Left ventricle myocardium superior (tissue), 1 donor: ENCODE measurements around the gene NRN1. TPM values are rescaled to one million over a fixed set of nuclear protein-coding genes. Genes with fewer than 3 reads are reported as not detected.
"Not testable (repeated sequence)": the region's sequence is repeated elsewhere in the genome, so short reads cannot be mapped to it uniquely, and the experiment has no call there.

Source experiments
- ATAC-seq: fragments of 200-7000 bp; cut with Tn5 transposase; one replicate; pipeline ENCODE4 v1.9.1; 2020; ENCODE audit warnings: mild to moderate bottlenecking, moderate library complexity
- DNase-seq: peaks from one replicate; pipeline ENCODE4 v3.0.0-alpha.2; 2020
- intact Hi-C: fragments of 100-400 bp; cut with micrococcal nuclease; formaldehyde crosslinking; loops from one replicate; pipeline ENCODE4 v1.11.0; 2022
- long read RNA-seq: library from polyadenylated mRNA; unstranded; transcript quantifications from one replicate; pipeline ENCODE4 v2.0.0, GENCODE V29; 2021
- total RNA-seq: library from RNA; stranded (reverse); fragmentation: NEBNext Ultra II Directional; extraction: Animal tissue kit (Norgen Biotek cat#: 25700); gene quantifications from one replicate; pipeline ENCODE4 v1.2.1, GENCODE V29; 2021
- donor health status: DM: no; HTN: yes; CAD: no; lungs with severe emphysema.

The NRN1 gene, protein sequence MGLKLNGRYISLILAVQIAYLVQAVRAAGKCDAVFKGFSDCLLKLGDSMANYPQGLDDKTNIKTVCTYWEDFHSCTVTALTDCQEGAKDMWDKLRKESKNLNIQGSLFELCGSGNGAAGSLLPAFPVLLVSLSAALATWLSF
- 13.7 TPM for total RNA-seq
- long read RNA-seq, transcript NRN1-201 (3 exons, 1,624 nt), result major isoform, 15 of 25 reads
- long read RNA-seq, partial matches to known transcripts, result 4 of 25 reads
- long read RNA-seq, other reads (novel, unspliced or antisense), result 6 of 25 reads

DNA sequence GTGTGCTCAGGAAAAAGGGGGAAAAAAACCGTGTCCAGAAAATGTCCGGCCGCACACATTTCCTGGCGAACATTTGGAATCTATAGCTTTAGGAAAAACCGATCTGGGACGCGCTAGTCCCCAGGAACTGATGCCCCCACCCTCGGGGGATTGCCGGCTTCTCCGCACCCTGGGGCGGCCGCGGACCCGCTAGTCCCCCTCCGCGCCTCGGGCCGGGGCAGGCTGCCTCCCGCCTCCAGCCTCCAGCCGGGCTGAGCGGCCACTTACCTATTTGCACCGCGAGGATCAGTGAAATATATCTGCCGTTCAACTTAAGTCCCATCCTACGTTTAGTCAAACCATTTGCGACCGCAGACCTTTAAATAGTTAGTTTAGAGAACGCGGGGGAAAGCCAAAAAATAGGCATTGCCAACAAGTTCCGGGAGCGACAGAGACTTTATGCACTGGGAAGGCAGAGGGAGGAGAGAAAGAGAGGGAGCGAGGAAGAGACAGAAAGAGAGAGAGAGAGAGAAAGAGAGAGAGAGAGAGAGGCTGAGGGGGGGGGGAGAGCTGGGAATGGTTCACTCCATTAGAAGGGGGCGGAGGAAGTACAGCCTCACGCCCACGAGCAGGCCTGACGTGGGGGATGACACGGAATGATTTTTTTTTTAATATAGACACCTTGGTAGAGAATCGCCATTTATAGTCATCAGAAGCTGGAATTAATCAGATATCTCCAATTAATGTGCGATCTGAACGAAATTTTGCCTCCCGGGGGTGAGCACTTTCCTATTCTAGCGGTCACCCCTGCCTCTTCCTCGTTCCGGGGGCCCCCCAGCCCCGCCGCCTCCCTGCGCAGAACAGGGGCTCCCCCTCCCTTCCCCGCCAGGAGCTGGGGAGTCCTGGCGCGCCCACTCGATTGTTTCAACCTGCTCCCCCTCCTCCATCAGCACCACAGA is at the start of gene NRN1:
Gene NRN1, minus strand, starts transcription at position 498 of the 938 bp plus-strand sequence. Its CDS starts 176 bp downstream, at position 322.
- no peak for DNase-seq
- ATAC-seq, result no peak
- intact Hi-C loops, result no loop called here

DNA sequence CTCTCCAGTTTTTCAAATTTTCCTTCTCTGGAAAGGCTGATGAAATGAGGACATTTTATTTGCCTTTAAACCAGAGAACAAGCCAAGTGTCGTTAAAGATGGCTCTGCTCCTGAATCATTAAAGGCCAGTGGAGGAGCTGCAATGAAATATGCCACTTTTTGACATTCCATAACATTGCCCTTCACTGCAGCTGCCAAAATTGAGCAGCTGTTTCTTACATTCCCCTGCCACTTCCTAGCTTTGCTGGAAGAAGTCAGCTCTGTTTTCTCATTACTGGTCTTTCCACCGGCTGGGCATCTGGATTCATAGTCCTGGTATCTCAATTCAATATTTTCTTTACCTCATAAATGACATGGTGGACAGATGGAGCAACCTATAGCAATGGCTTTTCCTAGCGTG is 45.5 kb upstream of the NRN1 start:
- no peak for DNase-seq
- ATAC-seq, result no peak
- intact Hi-C loops, result loop anchor here (10.0 kb wide), 1 partner anchor 263 kb away; no protein-coding TSS in a partner anchor

DNA sequence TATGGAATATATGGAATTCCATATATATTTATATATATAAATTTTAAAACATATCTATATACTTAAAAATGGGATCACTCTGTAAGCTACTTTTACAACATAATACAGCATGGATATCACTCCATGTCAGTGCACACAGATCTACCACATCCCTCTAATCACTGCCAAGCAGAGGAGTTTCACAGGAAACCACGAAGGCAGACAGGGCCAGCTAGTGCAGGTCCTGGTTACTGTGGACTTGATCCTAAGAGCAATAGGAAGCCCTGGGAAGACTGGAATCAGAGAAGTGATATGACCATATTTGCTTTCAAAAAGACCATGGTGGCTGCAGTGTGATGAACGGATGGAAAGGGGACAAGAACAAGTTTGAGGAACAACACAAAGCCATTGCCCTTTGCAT is 40.0 kb upstream of the NRN1 start:
- DNase-seq (no peak), ATAC-seq (no peak)
- intact Hi-C loops, result no loop called here

DNA sequence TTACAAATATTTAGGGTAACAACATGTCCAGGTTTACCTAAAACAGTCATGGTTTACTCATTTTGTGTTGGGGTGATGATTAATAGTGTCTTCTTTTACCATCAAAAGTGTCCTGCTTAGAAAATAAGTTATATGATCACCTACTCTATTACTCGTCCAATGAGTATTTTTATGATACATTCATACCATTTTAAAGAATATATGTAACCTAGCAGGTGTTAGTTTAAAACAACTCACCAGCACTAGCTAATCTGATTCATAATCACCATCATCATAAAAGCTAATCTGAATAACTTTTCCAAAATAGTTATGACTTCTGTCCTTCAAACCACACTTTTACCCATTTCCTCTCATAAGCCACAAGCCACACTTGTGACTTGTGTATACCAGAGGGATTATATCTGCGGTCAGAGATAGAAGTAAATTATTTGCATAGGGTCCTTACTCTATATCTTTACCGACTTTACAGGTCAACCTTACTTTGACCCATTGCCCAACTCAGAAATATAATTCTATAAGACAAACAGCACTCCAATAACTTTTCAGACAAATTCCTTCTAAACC is 33.3 kb upstream of the NRN1 start:
- DNase-seq (no peak), ATAC-seq (no peak)
- intact Hi-C loops, result no loop called here

DNA sequence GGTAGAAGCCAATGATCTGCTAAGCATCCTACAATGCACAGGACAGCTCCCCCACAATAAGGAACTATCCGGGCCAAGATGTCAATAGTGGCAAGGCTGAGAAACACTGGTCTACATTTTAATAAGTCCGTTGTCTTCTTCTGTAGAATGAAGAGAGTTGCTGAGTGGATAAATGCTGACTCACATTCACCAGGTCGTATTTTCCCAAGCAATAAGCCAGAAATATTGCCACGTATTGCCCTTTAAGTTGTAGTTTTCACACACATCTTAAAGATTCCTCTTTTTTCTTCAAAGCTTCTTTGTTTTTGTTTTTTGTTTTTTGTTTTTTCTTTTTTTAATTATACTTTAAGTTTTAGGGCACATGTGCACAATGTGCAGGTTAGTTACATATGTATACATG is 30.5 kb upstream of the NRN1 start:
- ATAC-seq, result no peak
- no peak for DNase-seq
- intact Hi-C loops, result no loop called here

DNA sequence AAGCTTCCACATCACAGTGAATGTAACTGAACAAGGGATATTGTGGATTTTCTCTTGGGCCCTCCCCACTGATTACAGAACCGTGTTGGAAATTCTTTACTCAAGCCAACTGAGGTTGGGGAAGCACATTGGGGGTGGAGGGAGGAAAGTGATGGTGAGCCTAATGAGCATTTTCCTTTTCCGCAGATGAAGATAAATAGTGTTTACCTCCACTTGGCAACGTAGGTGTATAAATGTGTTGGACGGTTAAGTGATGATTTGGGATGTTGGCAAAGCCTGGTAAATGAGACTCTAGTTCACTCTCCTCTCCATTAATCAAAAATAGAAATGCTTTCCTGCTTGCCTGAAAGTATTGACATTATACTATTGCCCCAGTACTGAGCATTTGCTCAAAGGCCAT is 27.1 kb upstream of the NRN1 start:
- no peak for ATAC-seq
- no peak for DNase-seq
- intact Hi-C loops, result no loop called here

DNA sequence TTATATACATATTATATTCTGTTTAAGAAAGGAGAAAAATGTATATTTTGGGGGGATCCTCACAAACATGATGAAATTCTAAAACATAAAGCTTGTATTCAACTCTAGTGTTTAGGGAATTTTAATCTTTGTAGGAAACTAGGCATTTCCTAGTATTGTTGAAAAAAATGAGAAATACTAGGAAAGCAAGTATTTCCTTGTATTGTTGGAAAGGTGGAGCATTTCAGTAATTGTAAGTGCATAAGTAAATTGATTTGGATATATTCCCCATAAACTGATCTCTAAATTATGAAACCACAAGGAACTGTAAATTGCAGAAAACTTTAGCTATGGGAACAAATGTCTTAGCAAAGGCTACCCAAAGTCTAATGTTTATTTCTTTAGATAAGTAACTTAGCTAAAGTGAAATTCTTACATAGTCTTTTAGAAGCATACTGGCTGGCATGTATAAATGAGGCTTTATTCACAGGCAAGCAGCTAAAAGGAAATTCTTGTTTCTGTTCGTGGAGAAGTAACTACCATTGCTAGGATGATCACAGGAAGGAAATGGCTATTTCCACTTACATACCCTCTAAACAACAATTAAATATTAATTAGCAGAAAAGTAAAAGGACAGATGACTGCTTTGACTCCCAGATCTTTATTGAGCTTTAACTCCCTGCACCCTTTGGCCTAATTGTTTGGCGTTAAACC is 19.9 kb upstream of the NRN1 start:
- no peak for DNase-seq
- intact Hi-C loops, result no loop called here
- no peak for ATAC-seq

DNA sequence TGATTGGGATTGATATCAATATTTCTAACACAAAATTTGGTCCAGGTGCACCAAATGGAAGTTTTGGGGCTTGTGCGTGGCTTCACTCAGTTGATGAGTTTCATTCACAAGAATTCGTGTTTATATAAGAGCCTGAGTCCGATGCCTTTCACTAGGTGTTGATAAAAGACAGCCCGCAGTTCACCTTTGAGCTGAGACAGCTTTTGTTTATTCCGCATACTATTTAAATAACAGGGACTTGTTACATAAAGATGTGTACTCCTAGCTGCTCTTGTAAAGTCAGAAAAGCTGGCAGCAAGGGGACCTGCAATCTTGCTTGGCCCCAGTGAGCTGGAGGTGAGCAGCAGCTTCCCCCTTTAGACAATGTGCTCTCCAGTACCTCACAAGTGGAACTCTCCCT is 19.0 kb upstream of the NRN1 start:
- no peak for ATAC-seq
- DNase-seq, result no peak
- intact Hi-C loops, result no loop called here

DNA sequence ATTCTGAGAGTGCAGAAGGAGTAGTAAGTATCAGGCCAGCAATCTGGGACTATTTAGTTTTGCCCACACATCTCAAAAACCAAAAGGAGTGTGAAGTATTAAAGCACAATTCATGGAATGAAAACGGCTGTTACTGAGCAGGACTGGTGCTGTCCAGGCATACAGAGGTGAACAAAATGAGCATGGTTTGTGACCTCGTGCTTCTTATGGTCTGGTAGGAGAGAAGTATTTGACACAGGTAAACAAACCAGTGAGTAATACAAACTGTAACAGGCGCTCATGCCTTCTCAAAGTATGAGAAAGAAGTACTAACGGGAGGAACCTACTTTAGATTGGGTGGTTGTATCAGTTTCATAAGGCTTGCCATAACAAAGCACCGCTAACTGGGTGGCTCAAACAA is 17.5 kb upstream of the NRN1 start:
- intact Hi-C loops, result no loop called here
- DNase-seq (no peak), ATAC-seq (no peak)

DNA sequence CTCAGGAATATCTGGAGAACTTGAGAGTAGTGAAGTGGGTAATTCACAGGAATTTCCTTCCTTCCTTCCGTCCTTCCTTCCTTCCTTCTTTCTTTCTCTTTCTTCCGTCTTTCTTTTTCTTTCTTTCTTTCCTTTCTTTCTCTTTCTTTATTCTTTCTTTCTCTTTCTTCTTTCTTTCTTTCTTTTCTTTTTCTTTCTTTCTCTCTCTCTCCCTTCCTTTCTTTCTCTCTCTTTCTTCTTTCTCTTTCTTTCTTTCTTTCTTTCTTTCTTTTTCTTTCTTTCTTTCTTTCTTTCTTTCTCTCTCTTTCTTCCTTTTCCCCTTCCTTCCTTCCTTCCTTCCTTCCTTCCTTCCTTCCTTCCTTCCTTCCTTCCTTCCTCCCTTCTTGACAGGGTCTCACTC is 16.1 kb upstream of the NRN1 start:
- ATAC-seq, DNase-seq, intact Hi-C loops: not testable (repeated sequence)

DNA sequence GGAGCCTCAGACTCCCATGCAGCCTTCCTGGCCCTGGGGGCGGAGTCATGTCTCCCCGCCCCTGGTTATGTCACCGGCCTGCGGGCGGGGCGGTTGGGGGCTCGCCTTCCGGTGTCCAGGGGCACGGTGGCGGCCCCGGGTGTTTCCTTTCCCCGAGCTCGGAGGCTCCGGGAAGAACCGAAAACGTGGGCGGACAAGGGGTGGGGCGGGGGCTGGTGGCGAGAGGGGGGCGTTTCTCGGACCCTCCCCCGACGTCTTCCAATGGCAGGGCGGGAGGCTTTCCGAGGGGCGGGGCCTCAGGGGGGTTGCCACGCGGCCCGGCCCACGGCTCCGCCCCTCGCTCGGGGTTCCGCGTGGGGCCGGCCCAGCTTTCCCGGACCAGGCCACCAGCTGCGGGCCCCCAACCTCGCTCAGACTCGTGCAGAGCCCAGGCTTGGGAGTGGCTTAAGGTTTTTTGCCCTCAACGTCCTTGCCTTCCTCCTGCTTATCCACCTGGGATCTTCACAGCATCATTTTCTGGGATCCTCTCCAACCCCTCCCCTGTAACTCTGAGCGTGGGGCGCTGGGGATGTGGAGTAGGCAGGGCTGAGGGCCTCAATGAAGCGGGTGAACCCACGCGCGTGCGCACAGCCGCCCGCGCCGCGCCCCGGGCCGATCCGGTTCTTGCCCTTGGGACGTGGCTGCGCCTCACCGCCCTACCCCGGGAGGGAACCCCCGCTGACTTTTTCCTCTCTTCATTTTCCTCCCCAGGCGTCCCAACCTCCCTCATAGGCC is 2.1 kb upstream of the NRN1 start:
- DNase-seq, result peak; percentile 79
- ATAC-seq, result peak; percentile 85
- intact Hi-C loops, result no loop called here

DNA sequence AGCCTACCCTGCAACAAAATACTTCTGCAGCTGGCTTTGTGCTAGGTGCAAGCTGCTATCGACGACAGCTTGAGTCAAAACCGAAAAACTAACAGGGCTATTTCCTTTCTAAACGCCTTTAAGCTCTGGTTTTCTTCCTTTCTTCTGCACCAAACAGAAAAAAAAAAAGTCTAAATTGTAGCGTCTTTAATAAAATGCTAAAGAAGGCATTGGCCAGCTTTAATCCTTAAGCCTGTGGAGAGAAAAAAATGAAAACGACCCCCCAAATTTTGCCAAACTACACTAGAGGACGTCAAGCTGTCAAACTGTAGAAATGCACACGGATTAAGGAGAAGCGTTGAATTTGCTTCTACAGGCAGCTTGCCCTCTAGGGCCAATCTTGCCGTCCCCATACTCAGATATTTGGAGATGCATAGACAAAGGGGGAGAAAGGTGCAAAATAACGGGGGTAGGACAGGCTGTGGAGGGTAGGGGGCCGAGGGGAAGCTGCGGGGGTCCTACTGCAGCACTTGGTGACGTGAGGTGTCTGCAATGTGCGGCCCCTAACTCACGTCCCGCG is 1.4 kb upstream of the NRN1 start:
- intact Hi-C loops, result no loop called here
- no peak for ATAC-seq
- no peak for DNase-seq

DNA sequence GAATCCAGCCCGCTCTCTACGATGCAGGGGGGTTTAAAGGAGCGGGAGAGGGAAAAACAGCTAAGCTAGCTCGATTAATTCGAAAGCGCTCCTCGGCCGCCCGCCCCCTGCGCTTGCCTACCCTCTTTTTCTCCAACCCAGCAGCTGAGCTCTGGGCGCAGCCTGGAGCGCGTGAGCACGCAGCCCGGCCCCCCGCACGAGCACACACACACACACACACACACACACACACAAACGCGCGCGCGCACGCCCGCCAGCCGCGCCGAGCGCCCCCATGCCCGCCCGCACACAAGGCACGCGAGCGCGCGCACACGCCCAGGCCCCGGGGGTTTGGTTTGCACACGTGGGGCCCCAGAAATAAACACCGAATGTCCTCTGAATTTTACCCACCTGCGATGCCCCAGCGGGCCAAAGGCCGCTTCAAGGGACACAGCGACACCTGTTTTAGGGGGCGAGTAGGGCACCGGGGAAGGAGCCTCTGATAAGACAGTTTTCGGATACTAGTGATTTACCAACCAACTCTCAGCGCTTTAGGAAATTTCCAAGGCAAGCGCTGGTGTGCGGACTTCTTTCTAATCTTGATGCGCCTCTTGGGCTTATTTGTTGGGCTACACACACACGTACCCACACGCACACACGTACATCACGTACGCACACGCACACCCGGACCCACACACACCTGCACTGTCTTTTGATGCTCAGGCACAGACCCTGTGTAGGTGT is 802 bp upstream of the NRN1 start:
- DNase-seq (peak; percentile 42), ATAC-seq (no peak)
- intact Hi-C loops, result no loop called here

DNA sequence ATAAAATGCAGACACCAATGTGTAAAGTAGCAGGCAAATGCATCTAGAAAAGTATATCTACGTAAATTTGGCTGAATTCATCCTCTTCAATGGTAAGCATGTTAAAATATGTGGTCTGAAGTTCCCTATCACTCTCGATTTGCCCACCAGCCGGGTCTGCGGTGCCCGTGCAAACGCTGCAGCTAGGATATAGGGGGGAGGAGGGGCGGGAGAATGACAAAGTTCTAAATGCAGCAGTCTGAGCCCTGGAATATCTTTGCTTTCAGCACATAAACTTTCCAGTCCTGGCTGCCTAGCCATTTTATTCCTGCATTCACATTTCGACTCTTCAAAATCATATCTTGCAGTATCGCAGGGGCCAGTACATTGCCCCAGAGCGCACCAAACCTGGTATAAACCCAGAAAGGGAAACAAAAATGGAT is 708 bp downstream of the NRN1 start:
- intact Hi-C loops, result no loop called here
- DNase-seq (no peak), ATAC-seq (no peak)

DNA sequence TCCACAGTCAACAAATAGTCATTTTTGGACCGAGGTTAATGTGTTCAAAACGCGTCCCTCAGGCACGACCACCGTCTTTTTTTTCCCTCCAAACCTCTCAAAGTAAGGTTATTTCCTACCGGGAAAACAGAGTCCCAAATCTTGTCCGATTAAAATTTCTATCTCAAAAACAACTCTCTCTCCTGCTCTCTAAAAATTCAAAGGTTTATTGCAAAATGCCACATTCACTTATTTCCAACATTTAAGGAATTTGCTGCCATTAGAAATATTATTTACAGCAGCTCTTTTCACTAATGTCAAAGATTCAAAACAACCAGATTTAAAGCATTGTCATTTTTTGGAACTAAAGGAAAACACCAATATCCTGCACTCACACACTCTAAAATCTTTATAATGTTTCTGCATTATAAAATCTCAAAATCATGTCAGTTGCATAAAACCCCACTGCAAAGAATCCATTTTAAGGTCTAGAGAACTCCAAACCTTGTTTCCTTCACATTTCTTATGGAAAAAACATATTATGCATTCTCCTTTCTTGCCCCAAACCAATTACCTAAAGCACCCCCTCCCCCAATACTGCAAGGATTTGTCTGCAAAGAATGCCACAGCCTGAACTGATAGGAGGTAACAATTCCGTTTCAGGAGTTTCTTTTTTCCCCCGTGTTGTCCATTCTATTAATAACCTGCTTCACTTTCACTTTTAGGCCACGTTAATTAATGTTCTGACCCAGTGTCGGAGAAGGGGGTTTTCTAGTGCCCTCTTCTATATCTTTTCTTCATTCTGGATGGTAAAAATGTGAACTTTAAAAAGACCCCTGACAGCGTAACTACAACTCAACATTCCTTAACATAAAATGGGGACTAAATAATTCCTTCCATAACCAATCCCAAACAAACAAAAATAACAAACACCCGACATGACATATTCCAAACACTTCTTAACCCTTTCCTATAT is 1.4 kb downstream of the NRN1 start:
- DNase-seq (no peak), ATAC-seq (no peak)
- intact Hi-C loops, result no loop called here

DNA sequence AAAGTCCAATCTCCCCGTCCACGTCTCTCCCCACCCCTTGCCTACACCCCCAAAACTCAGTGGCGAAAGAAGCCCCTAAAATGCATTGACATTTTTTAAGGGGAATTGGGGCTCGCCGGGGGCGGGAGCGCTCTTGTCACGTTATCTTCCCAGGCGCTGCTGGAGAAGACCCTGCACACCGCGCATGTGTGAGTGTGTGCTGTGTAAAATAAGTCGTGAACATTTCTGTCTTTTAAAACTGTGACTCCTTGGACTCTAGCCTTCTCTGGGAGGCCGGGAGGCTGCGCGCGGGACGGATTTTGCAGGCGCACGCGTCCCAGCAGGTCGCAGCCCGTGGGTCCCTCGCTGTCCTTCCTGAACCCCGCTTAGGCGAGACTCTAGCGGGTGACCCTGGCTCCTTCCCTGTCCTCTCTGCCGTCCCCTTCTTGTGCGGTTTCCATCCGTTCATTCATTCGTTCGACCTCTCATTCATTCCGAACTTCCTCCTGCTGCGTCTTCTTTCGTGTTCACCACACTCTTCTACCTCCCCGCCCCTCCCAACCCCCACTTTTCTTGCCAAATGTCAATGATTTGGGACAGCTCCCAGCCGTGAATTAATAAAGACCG is 2.2 kb downstream of the NRN1 start:
- ATAC-seq (no peak), DNase-seq (no peak)
- intact Hi-C loops, result no loop called here
